ENCODE measurements around the gene ERCC6L2. TPM values are rescaled to one million over a fixed set of nuclear protein-coding genes. Genes with fewer than 3 reads are reported as not detected.

Gene ERCC6L2
- total and polyA plus RNA-seq, 9 donors: 14.9 to 66.2 (median 29.5) TPM

GRCh38 chr9:96015876-96016686 is 140.6 kb downstream of the ERCC6L2 start:
- DNase-seq: no peak
- peaks cover 8% of the 10 kb centered on the region for H3K4me1 ChIP-seq (ENCODE audit: control insufficient read depth, insufficient read depth, low read length)
- peaks cover 8% of the 10 kb centered on the region for H3K36me3 ChIP-seq (ENCODE audit: control insufficient read depth, insufficient read depth, low read length)
- no CpG with 5 or more reads among the region's 3 CpGs for WGBS (ENCODE audit: insufficient coverage)
- H3K27ac ChIP-seq (ENCODE audit: low read length): no peak overlapping the region
- no peak overlapping the region for H3K4me3 ChIP-seq (ENCODE audit: low read length)
- no peaks in the 10 kb centered on the region for H3K9me3 ChIP-seq (replicated peaks; ENCODE audit: control insufficient read depth, low read depth, low read length)
- peaks cover 18% of the 10 kb centered on the region for H3K27me3 ChIP-seq (ENCODE audit: control insufficient read depth, insufficient read depth, low read length)
